K562 (cell line): ENCODE results near the gene ZG16B. TPM values are rescaled to one million over a fixed set of nuclear protein-coding genes. Genes with fewer than 3 reads are reported as not detected.

ENCODE experiments used
- ARID3B ChIP-seq: fragments of 250-450 bp; sonication (Bioruptor Pico); IDR thresholded peaks from 2 replicates; pipeline ENCODE4 v1.4.0; 2020; ENCODE audit warnings: borderline replicate concordance
- CBX5 ChIP-seq: IDR thresholded peaks from 2 replicates; pipeline ENCODE4 v1.6.1; 2014; ENCODE audit warnings: low read depth, borderline replicate concordance
- DMBX1 ChIP-seq: fragments of 250-450 bp; sonication (Bioruptor Pico); IDR thresholded peaks from 2 replicates; pipeline ENCODE4 v1.8.0; 2022; ENCODE audit warnings: inconsistent platforms, mild to moderate bottlenecking, moderate library complexity, borderline replicate concordance
- E2F8 ChIP-seq: fragments of 450-650 bp; IDR thresholded peaks from 2 replicates; pipeline ENCODE4 v1.7.1; 2018; ENCODE audit warnings: mild to moderate bottlenecking, low read depth; ENCODE audit not compliant: partially characterized antibody
- HINFP ChIP-seq: fragments of 450-650 bp; conservative IDR thresholded peaks from 2 replicates; pipeline ENCODE4 v1.6.1; 2016; ENCODE audit warnings: missing genetic modification characterization, low read depth, mild to moderate bottlenecking, control low read depth, missing compliant biosample characterization
- KDM2B ChIP-seq: fragments of 250-450 bp; sonication (Bioruptor Pico); IDR thresholded peaks from 2 replicates; pipeline ENCODE4 v1.8.0; 2021; ENCODE audit warnings: mild to moderate bottlenecking, moderate library complexity
- NKRF ChIP-seq: fragments of 450-650 bp; IDR thresholded peaks from 2 replicates; pipeline ENCODE4 v1.6.1; 2016; ENCODE audit warnings: borderline replicate concordance
- RBM17 ChIP-seq: fragments of 200-400 bp; formaldehyde crosslinking; IDR thresholded peaks from 2 replicates; pipeline ENCODE4 v1.6.1; 2017; ENCODE audit warnings: low read depth, mild to moderate bottlenecking, low read length, borderline replicate concordance
- RFX1 ChIP-seq: fragments of 450-650 bp; IDR thresholded peaks from 2 replicates; pipeline ENCODE4 v1.6.1; 2016; ENCODE audit warnings: mild to moderate bottlenecking, moderate library complexity
- RFX5 ChIP-seq: IDR thresholded peaks from 2 replicates; pipeline ENCODE4 v1.6.1; 2011; ENCODE audit warnings: low read depth, mild to moderate bottlenecking, improper control_type of control experiment, low read length
- TFAM ChIP-seq: fragments of 250-450 bp; sonication (Bioruptor Pico); conservative IDR thresholded peaks from 2 replicates; pipeline ENCODE4 v1.5.0; 2021; ENCODE audit warnings: mild to moderate bottlenecking, moderate library complexity
- ZBTB26 ChIP-seq: fragments of 450-650 bp; formaldehyde crosslinking; IDR thresholded peaks from 2 replicates; pipeline ENCODE4 v1.4.0; 2022; ENCODE audit warnings: missing genetic modification characterization
- ZNF507 ChIP-seq: conservative IDR thresholded peaks from 2 replicates; pipeline ENCODE4 v1.6.1; 2017; ENCODE audit warnings: missing genetic modification characterization, missing compliant biosample characterization
- ZNF639 ChIP-seq, 2 experiments: fragments of 200-800 bp in 1 of 2; sonication (Bioruptor generic) in 1 of 2; sonication (generic) in 1 of 2; formaldehyde crosslinking in 1 of 2; IDR thresholded peaks in 1 of 2; conservative IDR thresholded peaks in 1 of 2; 2 replicates each; pipeline versions ENCODE4 v1.5.0 to v1.6.1; 2016 to 2020; ENCODE audit warnings: missing compliant biosample characterization in 1 of 2, missing genetic modification characterization in 1 of 2, missing genetic modification reagents in 1 of 2
- ZNF717 ChIP-seq: fragments of 250-450 bp; sonication (Bioruptor Pico); IDR thresholded peaks from 2 replicates; pipeline ENCODE4 v1.5.0; 2021
- polyA plus RNA-seq, 8 experiments: library from polyadenylated mRNA; depleted of rRNA in 4 of 8; stranded (reverse) in 5 of 8; unstranded in 3 of 8; fragments of >200 nt; fragmentation: Nextera tagmentation in 2 of 8; fragmentation: Illumina TruSeq in 1 of 8; extraction: Ambion mirVana in 2 of 8; extraction: Trizol in 1 of 8; gene quantifications; 2 replicates each; pipeline versions ENCODE4 v1.2.1 to v1.2.3, GENCODE V29; 2011 to 2014; ENCODE audit warnings: inconsistent platforms in 1 of 8, missing spikeins in 1 of 8
- total RNA-seq, 7 experiments: library from RNA; depleted of rRNA in 6 of 7; stranded (reverse); fragments of >200 nt in 6 of 7; fragmentation: Illumina TruSeq in 2 of 7; extraction: Trizol in 2 of 7; gene quantifications; 2 replicates each; pipeline versions ENCODE4 v1.2.1 to v1.2.3, GENCODE V29; 2011 to 2021; ENCODE audit warnings: low replicate concordance in 1 of 7

ZG16B gene
- total and polyA plus RNA-seq, 9 of the 15 experiments (the other 6 are each of a cell fraction or from before 2014, with no cell fraction given), result 0.25 to 0.43 (median 0.34) TPM; not detected in 5

GRCh38 chr16:2867987-2868789, 38.1 kb downstream of the ZG16B start (continued):
- peak; percentile 67 for TF ChIP-seq HINFP (tag)
- peak in 1 of 2 experiments; percentile 96; a peak in 2 of 4 replicates for TF ChIP-seq ZNF639 (CRISPR knock-in tag; conservative IDR thresholded peaks at IDR 0.05 in 1 of 2, IDR thresholded peaks at IDR 0.05 in 1 of 2)
- peak; percentile 40; the same call in 1 of the 2 replicates for TF ChIP-seq ARID3B (CRISPR knock-in tag)
- TF ChIP-seq ZNF507, result no peak
- TF ChIP-seq TFAM (CRISPR knock-in tag), result no peak
- no peak for TF ChIP-seq RBM17
- no peak for TF ChIP-seq RFX1
- no peak for TF ChIP-seq ZBTB26 (CRISPR knock-in tag)
- no peak for TF ChIP-seq RFX5
- no peak for TF ChIP-seq CBX5
- TF ChIP-seq DMBX1 (CRISPR knock-in tag), result peak; percentile 95
- TF ChIP-seq E2F8, result peak; percentile 68
- peak; percentile 32; the same call in 1 of the 2 replicates for TF ChIP-seq NKRF
- TF ChIP-seq ZNF717, result no peak
- no peak for TF ChIP-seq KDM2B
